ENCODE measurements around the gene PPP2R5C.

The PPP2R5C gene

GRCh38 chr14:101716077-101716950 is 45.2 kb upstream of the PPP2R5C start:
- TF ChIP-seq CTCF (conservative IDR thresholded peaks at IDR 0.05; ENCODE audit: low read depth): no peak
- ChIA-PET CTCF (no interaction called here), POLR2A (ENCODE audit: low non-redundant PET) (no interaction called here)
- DNase-seq (ENCODE audit: low spot score): no peak
- H3K27ac ChIP-seq: no peak overlapping the region

GRCh38 chr14:101716956-101717662 is 44.4 kb upstream of the PPP2R5C start:
- no peak overlapping the region for H3K27ac ChIP-seq
- ChIA-PET CTCF (no interaction called here), POLR2A (ENCODE audit: low non-redundant PET) (no interaction called here)
- no peak for DNase-seq (ENCODE audit: low spot score)
- no peak for TF ChIP-seq CTCF (conservative IDR thresholded peaks at IDR 0.05; ENCODE audit: low read depth)

- TF ChIP-seq CTCF (conservative IDR thresholded peaks at IDR 0.05; ENCODE audit: low read depth): no peak
- no peak overlapping the region for H3K27ac ChIP-seq
- CTCF ChIA-PET: no interaction called here
- DNase-seq (ENCODE audit: low spot score): no peak
- POLR2A ChIA-PET (ENCODE audit: low non-redundant PET): no interaction called here
Observed at GRCh38 chr14:101717663-101718490, 43.6 kb upstream of the PPP2R5C start.

- POLR2A ChIA-PET (ENCODE audit: low non-redundant PET): no interaction called here
- no peak overlapping the region for H3K27ac ChIP-seq
- no peak for DNase-seq (ENCODE audit: low spot score)
- CTCF ChIA-PET: interaction anchor here (0.5 kb wide), 1 partner anchor 210 kb away, joined by 3 read pairs; no protein-coding TSS in a partner anchor
- TF ChIP-seq CTCF (conservative IDR thresholded peaks at IDR 0.05; ENCODE audit: low read depth): no peak
Observed at GRCh38 chr14:101719045-101719645, 42.4 kb upstream of the PPP2R5C start.

GRCh38 chr14:101719708-101720107 is 41.8 kb upstream of the PPP2R5C start:
- no peak for TF ChIP-seq CTCF (conservative IDR thresholded peaks at IDR 0.05; ENCODE audit: low read depth)
- no peak overlapping the region for H3K27ac ChIP-seq
- ChIA-PET POLR2A (ENCODE audit: low non-redundant PET) (no interaction called here), CTCF (interaction anchor here (0.5 kb wide), 1 partner anchor 210 kb away, joined by 3 read pairs; no protein-coding TSS in a partner anchor)
- no peak for DNase-seq (ENCODE audit: low spot score)

GRCh38 chr14:101721111-101721510 is 40.4 kb upstream of the PPP2R5C start:
- no peak for DNase-seq (ENCODE audit: low spot score)
- H3K27ac ChIP-seq: no peak overlapping the region

More at GRCh38 chr14:101721111-101721510, 40.4 kb upstream of the PPP2R5C start:
- ChIA-PET CTCF (no interaction called here), POLR2A (ENCODE audit: low non-redundant PET) (no interaction called here)
- TF ChIP-seq CTCF (conservative IDR thresholded peaks at IDR 0.05; ENCODE audit: low read depth): no peak
